ENCODE measurements around the gene UNC45B. TPM values are rescaled to one million over a fixed set of nuclear protein-coding genes. Genes with fewer than 3 reads are reported as not detected.
A peak's percentile ranks its signal among the peaks of the same experiment; 100 is the strongest.

Gene UNC45B
- total RNA-seq, 4 donors from 2014 or later, result not detected

GRCh38 chr17:35210741-35211140 is 63.1 kb downstream of the UNC45B start:
- H3K36me3 ChIP-seq, result no peaks in the 10 kb centered on the region
- no peak overlapping the region for H3K4me3 ChIP-seq
- 87 to 91% methylated on average over 7 of the region's 7 CpGs for WGBS, 2 donors
- peaks cover 0 to 9% (median 0%) of the 10 kb centered on the region in 3 donors for H3K4me1 ChIP-seq
- H3K27me3 ChIP-seq, result peaks cover 0 to 28% (median 0%) of the 10 kb centered on the region in 4 donors
- no peaks in the 10 kb centered on the region for H3K9me3 ChIP-seq
- intact Hi-C loops (cut with DNase I), result loop anchor here (10.0 kb wide), 1 partner anchor 66 kb away; the partner anchor contains the start of genes NLE1 and UNC45B
- no peak overlapping the region for H3K27ac ChIP-seq
- DNase-seq, result no peak
- TF ChIP-seq POLR2A (IDR thresholded peaks at IDR 0.05), result no peak
- TF ChIP-seq CTCF (IDR thresholded peaks at IDR 0.05), result no peak

GRCh38 chr17:35212668-35213067 is 65.1 kb downstream of the UNC45B start:
- Histone ChIP-seq H3K27me3 (peaks cover 0 to 19% (median 0%) of the 10 kb centered on the region in 4 donors), H3K4me3 (no peak overlapping the region), H3K9me3 (no peaks in the 10 kb centered on the region), H3K36me3 (no peaks in the 10 kb centered on the region), H3K27ac (peak overlapping the region in 1 of 4 donors; percentile 53), H3K4me1 (peaks cover 0 to 9% (median 0%) of the 10 kb centered on the region in 3 donors)
- WGBS, 2 donors, result 72 to 80% methylated on average over 4 of the region's 4 CpGs
- intact Hi-C loops (cut with DNase I), result loop anchor here (10.0 kb wide), 1 partner anchor 68 kb away; the partner anchor contains the start of genes NLE1 and UNC45B
- TF ChIP-seq POLR2A (IDR thresholded peaks at IDR 0.05) (no peak), CTCF (IDR thresholded peaks at IDR 0.05) (no peak)
- DNase-seq, result no peak

GRCh38 chr17:35213412-35213940 is 65.9 kb downstream of the UNC45B start:
- Histone ChIP-seq H3K27ac (peak overlapping the region in 2 of 4 donors; percentile 24 to 53), H3K4me1 (peaks cover 0 to 13% (median 0%) of the 10 kb centered on the region in 3 donors)

GRCh38 chr17:35214192-35214591 is 66.6 kb downstream of the UNC45B start:
- H3K27me3 ChIP-seq, result peaks cover 0 to 11% (median 0%) of the 10 kb centered on the region in 4 donors
- H3K36me3 ChIP-seq, result no peaks in the 10 kb centered on the region
- DNase-seq, result no peak
- 44 to 56% methylated on average over 3 of the region's 3 CpGs for WGBS, 2 donors
- intact Hi-C loops (cut with DNase I), result loop anchor here (10.0 kb wide), 1 partner anchor 69 kb away; the partner anchor contains the start of genes NLE1 and UNC45B
- H3K4me3 ChIP-seq, result no peak overlapping the region
- peak overlapping the region in 3 of 4 donors; percentile 24 to 75 (median 55) for H3K27ac ChIP-seq
- H3K9me3 ChIP-seq, result no peaks in the 10 kb centered on the region
- H3K4me1 ChIP-seq, result peaks cover 0 to 16% (median under 1%) of the 10 kb centered on the region in 3 donors
- TF ChIP-seq CTCF (IDR thresholded peaks at IDR 0.05), result no peak
- TF ChIP-seq POLR2A (IDR thresholded peaks at IDR 0.05), result peak in 1 of 4 donors; percentile 5

More at GRCh38 chr17:35213412-35213940, 65.9 kb downstream of the UNC45B start:
- WGBS, 2 donors, result 56 to 66% methylated on average over 5 of the region's 5 CpGs
- Histone ChIP-seq H3K36me3 (no peaks in the 10 kb centered on the region), H3K27me3 (peaks cover 0 to 16% (median 0%) of the 10 kb centered on the region in 4 donors), H3K4me3 (no peak overlapping the region), H3K9me3 (no peaks in the 10 kb centered on the region)
- intact Hi-C loops (cut with DNase I), result loop anchor here (10.0 kb wide), 1 partner anchor 69 kb away; the partner anchor contains the start of genes NLE1 and UNC45B
- TF ChIP-seq POLR2A (IDR thresholded peaks at IDR 0.05) (no peak), CTCF (IDR thresholded peaks at IDR 0.05) (no peak)
- no peak for DNase-seq

- H3K27me3 ChIP-seq, result peaks cover 0 to 10% (median 0%) of the 10 kb centered on the region in 4 donors
- intact Hi-C loops (cut with DNase I), result loop anchor here (10.0 kb wide), 1 partner anchor 70 kb away; the partner anchor contains the start of genes NLE1 and UNC45B
- H3K4me3 ChIP-seq, result no peak overlapping the region
- H3K27ac ChIP-seq, result peak overlapping the region in 3 of 4 donors; percentile 31 to 75 (median 55)
- H3K9me3 ChIP-seq, result no peaks in the 10 kb centered on the region
- no peaks in the 10 kb centered on the region for H3K36me3 ChIP-seq
- no peak for DNase-seq
- peaks cover 0 to 21% (median 6%) of the 10 kb centered on the region in 3 donors for H3K4me1 ChIP-seq
- TF ChIP-seq POLR2A (IDR thresholded peaks at IDR 0.05) (no peak), CTCF (IDR thresholded peaks at IDR 0.05) (no peak)
- 51 to 53% methylated on average over 5 of the region's 5 CpGs for WGBS, 2 donors
Observed at GRCh38 chr17:35214631-35215273, 67.1 kb downstream of the UNC45B start.

Measured in esophagus squamous epithelium (tissue), 5 donors.